ENCODE data around the gene ZCRB1.

ZCRB1 gene

DNA sequence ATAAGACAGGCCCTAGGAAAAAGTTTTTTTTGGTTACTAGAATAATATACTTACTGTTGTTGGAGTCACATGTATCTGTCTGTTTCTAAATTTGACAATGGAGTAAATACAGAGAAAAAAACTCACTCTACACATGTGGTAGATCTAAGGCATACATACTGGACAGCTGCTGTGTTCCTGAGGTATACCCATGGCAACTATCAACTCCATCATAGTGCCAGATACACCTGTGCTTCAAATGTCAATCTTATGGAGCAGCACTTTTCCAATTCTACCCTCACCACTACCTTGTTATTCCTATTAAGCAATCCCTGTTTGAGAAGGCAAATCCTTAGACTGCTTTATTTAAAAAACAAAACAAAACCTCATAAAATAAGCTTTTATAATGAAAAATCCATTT lies 3.3 kb downstream of the ZCRB1 start:
- TF ChIP-seq, protein P1, sequence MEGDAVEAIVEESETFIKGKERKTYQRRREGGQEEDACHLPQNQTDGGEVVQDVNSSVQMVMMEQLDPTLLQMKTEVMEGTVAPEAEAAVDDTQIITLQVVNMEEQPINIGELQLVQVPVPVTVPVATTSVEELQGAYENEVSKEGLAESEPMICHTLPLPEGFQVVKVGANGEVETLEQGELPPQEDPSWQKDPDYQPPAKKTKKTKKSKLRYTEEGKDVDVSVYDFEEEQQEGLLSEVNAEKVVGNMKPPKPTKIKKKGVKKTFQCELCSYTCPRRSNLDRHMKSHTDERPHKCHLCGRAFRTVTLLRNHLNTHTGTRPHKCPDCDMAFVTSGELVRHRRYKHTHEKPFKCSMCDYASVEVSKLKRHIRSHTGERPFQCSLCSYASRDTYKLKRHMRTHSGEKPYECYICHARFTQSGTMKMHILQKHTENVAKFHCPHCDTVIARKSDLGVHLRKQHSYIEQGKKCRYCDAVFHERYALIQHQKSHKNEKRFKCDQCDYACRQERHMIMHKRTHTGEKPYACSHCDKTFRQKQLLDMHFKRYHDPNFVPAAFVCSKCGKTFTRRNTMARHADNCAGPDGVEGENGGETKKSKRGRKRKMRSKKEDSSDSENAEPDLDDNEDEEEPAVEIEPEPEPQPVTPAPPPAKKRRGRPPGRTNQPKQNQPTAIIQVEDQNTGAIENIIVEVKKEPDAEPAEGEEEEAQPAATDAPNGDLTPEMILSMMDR (IDR thresholded peaks at IDR 0.05; ENCODE audit: low read depth, low read length, missing control alignments): no peak
- no peaks in the 10 kb centered on the region for H3K36me3 ChIP-seq (replicated peaks)
- no peak overlapping the region for H3K4me3 ChIP-seq (ENCODE audit: low read depth, low read length)
- no peak for DNase-seq
- H3K27me3 ChIP-seq (replicated peaks): no peaks in the 10 kb centered on the region
- in situ Hi-C loops (cut with HindIII; ENCODE audit: low pct_ligation_motif_present, low sequenced_read_pairs): no loop called here
- no peak overlapping the region for H3K27ac ChIP-seq

DNA sequence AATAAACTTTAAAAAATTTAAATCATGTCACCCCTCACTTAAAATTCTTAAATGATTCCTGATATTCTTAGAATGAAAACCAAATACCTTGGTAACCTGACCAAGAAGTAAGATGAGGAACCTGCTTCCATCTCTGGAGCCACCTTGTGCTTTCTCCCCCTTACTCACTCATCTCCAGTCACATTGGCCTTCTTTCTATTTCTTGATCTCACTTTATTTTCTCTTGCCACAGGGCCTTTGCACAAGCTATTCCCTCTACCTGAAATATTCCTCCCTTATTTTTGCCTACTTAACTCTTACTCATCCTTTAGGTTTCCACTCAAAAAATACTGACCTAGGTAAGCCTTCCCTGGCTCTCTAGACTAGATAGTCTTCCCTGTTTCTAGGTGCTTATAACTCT lies 5.1 kb downstream of the ZCRB1 start:
- DNase-seq: no peak
- no peaks in the 10 kb centered on the region for H3K36me3 ChIP-seq (replicated peaks)
- in situ Hi-C loops (cut with HindIII; ENCODE audit: low pct_ligation_motif_present, low sequenced_read_pairs): no loop called here

DNA sequence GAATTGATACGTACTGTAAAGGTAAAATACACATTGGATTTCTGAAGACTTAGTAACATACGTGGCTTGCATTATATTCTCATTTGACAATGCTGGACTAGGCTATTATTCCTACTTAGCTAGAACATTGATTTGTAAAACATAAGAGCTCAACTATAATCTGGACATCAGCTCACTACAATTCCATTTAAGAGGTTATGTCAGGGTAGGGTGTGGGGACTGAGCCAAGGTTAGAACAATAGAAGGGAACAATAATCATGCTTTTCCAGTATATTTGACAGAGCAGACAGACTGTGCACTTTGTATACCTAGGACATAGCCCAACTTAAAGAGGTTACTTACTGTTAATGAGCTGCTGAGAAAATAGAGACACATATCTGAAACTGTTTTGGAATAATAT lies 10.8 kb downstream of the ZCRB1 start:
- no peak for DNase-seq
- TF ChIP-seq, protein P1 (IDR thresholded peaks at IDR 0.05; ENCODE audit: low read depth, low read length, missing control alignments): no peak
- Histone ChIP-seq H3K36me3 (replicated peaks) (peaks cover 4% of the 10 kb centered on the region), H3K4me3 (ENCODE audit: low read depth, low read length) (no peak overlapping the region), H3K27me3 (replicated peaks) (no peaks in the 10 kb centered on the region), H3K27ac (no peak overlapping the region)
- in situ Hi-C loops (cut with HindIII; ENCODE audit: low pct_ligation_motif_present, low sequenced_read_pairs): no loop called here

More for the DNA sequence above, 5.1 kb downstream of the ZCRB1 start:
- TF ChIP-seq, protein P1 (IDR thresholded peaks at IDR 0.05; ENCODE audit: low read depth, low read length, missing control alignments): no peak
- H3K4me3 ChIP-seq (ENCODE audit: low read depth, low read length): no peak overlapping the region
- no peaks in the 10 kb centered on the region for H3K27me3 ChIP-seq (replicated peaks)
- H3K27ac ChIP-seq: no peak overlapping the region

DNA sequence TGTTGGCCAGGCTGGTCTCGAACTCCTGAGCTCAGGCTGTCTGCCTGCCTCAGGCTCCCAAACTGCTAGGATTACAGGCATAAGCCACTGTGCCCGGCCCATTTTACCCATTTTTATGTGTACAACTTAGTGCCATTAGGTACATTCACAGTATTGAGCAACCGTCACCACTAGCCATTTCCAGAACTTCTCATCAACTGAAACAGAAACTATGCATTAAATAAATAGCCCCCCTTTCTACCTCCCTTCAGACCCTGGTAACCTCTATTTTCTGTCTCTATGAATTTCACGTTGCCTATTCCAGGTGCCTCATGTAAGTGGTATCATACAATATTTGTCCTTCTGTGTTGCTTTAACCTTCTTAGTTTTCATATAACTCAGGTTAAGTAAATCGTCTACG lies 15.9 kb downstream of the ZCRB1 start:
- TF ChIP-seq, protein P1 (IDR thresholded peaks at IDR 0.05; ENCODE audit: low read depth, low read length, missing control alignments): no peak

DNA sequence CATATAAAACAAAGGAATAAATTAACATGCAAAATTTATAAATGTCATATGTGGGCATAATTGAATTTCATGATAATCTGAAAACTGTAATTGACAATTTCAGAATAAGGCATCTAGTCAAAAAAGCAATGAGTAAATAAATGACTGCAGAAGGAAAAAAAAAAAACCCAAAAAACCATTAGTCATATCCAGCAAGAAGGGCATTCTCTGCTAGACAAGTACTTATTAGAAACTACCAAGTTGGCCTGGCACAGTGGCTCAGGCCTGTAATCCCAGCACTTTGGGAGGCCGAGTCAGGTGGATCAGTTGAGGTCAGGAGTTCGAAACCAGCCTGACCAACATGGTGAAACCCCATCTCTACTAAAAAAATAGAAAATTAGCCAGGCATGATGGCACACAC lies 17.5 kb downstream of the ZCRB1 start:
- Histone ChIP-seq H3K36me3 (replicated peaks) (peaks cover 2% of the 10 kb centered on the region), H3K4me3 (ENCODE audit: low read depth, low read length) (no peak overlapping the region), H3K27me3 (replicated peaks) (no peaks in the 10 kb centered on the region), H3K27ac (no peak overlapping the region)
- DNase-seq: no peak
- TF ChIP-seq, protein P1 (IDR thresholded peaks at IDR 0.05; ENCODE audit: low read depth, low read length, missing control alignments): no peak
- in situ Hi-C loops (cut with HindIII; ENCODE audit: low pct_ligation_motif_present, low sequenced_read_pairs): no loop called here

More for the DNA sequence above, 15.9 kb downstream of the ZCRB1 start:
- no peak for DNase-seq
- H3K36me3 ChIP-seq (replicated peaks): peaks cover 4% of the 10 kb centered on the region
- in situ Hi-C loops (cut with HindIII; ENCODE audit: low pct_ligation_motif_present, low sequenced_read_pairs): no loop called here
- H3K27me3 ChIP-seq (replicated peaks): no peaks in the 10 kb centered on the region
- no peak overlapping the region for H3K4me3 ChIP-seq (ENCODE audit: low read depth, low read length)
- H3K27ac ChIP-seq: no peak overlapping the region

DNA sequence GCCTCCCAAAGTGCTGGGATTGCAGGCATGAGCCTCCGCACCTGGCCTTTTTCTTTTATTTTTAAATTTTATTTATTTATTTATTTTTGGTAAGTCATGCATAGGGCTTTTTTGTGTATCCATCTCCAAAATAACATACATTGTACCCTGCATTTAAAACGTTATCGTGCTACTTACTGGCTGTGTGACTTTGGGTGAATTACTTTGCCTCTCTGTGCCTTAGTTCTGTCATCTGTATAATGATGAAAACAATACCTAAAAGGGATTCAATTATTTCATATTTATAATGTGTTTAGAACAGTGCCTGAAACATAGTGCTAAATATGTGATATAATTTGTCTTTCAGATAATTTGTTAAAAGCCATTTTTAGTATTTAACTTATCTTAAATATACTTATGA lies 19.6 kb downstream of the ZCRB1 start:
- in situ Hi-C loops (cut with HindIII; ENCODE audit: low pct_ligation_motif_present, low sequenced_read_pairs): no loop called here
- Histone ChIP-seq H3K27ac (no peak overlapping the region), H3K36me3 (replicated peaks) (no peaks in the 10 kb centered on the region), H3K27me3 (replicated peaks) (no peaks in the 10 kb centered on the region), H3K4me3 (ENCODE audit: low read depth, low read length) (no peak overlapping the region)
- TF ChIP-seq, protein P1 (IDR thresholded peaks at IDR 0.05; ENCODE audit: low read depth, low read length, missing control alignments): no peak
- DNase-seq: no peak
